M059J (cell line): ENCODE measurements around the gene NR4A2. TPM values are rescaled to one million over a fixed set of nuclear protein-coding genes. Genes with fewer than 3 reads are reported as not detected.
A peak's percentile ranks its signal among the peaks of the same experiment; 100 is the strongest.

ENCODE experiments used
- DNase-seq: peaks from one replicate; pipeline ENCODE4 v3.0.0-alpha.2; 2012; ENCODE audit warnings: low read depth
- total RNA-seq: library from RNA; depleted of rRNA; stranded (reverse); fragments of >200 nt; shearing (Covaris generic); gene quantifications from 2 replicates; pipeline ENCODE4 v1.2.3, GENCODE V29; 2014

The NR4A2 gene
- total RNA-seq, 1 experiment from 2014 or later, result 0.20 TPM

GRCh38 chr2:156340377-156340776 is 7.9 kb upstream of the NR4A2 start:
- no peak for DNase-seq

GRCh38 chr2:156339865-156340264 is 7.3 kb upstream of the NR4A2 start:
- DNase-seq, result no peak

- DNase-seq, result no peak
Observed at GRCh38 chr2:156339110-156339847, 6.8 kb upstream of the NR4A2 start.

GRCh38 chr2:156338578-156338977 is 6.1 kb upstream of the NR4A2 start:
- no peak for DNase-seq

- peak; percentile 85 for DNase-seq
Observed at GRCh38 chr2:156334496-156335478, 2.3 kb upstream of the NR4A2 start.

- peak; percentile 47 for DNase-seq
Observed at GRCh38 chr2:156333951-156334495, 1.5 kb upstream of the NR4A2 start.

- no peak for DNase-seq
Observed at GRCh38 chr2:156333274-156333950, 891 bp upstream of the NR4A2 start.

- no peak for DNase-seq
Observed at GRCh38 chr2:156332284-156332533, 312 bp downstream of the NR4A2 start.

GRCh38 chr2:156331572-156332283 is 793 bp downstream of the NR4A2 start:
- DNase-seq, result peak; percentile 75

GRCh38 chr2:156329927-156330726 is 2.4 kb downstream of the NR4A2 start:
- DNase-seq, result no peak

- DNase-seq, result no peak
Observed at GRCh38 chr2:156329031-156329926, 3.2 kb downstream of the NR4A2 start.

- no peak for DNase-seq
Observed at GRCh38 chr2:156327835-156328695, 4.5 kb downstream of the NR4A2 start.

- no peak for DNase-seq
Observed at GRCh38 chr2:156326526-156327095, 5.9 kb downstream of the NR4A2 start.

GRCh38 chr2:156325688-156326525 is 6.6 kb downstream of the NR4A2 start:
- no peak for DNase-seq

GRCh38 chr2:156323754-156324153 is 8.8 kb downstream of the NR4A2 start:
- DNase-seq, result no peak

GRCh38 chr2:156322686-156323231 is 9.8 kb downstream of the NR4A2 start:
- no peak for DNase-seq

GRCh38 chr2:156322051-156322685 is 10.4 kb downstream of the NR4A2 start:
- DNase-seq, result no peak
